Measurements from ENCODE around the gene DGKB.

DGKB gene

DNA sequence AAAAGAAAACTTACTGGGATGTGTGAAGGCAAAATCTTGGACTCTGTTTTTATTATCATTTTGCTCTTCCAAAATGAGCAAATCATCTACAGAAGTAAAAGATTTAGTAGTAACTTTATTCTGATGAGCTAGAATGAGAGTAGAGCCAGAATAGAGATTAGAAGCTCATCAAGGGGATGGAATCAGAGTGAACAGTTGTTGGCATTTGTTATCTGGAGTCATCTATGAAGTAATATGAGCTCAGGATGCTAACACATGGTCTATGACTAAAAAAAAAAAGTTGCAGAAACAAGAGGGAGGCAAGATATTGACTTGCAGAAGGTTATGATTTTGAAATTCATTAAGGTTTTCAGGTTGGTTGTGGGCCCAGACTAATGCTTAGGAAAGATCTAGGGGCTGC is 504.0 kb downstream of the DGKB start:
- FAIRE-seq (no peak), DNase-seq (ENCODE audit: low spot score) (no peak)

DNA sequence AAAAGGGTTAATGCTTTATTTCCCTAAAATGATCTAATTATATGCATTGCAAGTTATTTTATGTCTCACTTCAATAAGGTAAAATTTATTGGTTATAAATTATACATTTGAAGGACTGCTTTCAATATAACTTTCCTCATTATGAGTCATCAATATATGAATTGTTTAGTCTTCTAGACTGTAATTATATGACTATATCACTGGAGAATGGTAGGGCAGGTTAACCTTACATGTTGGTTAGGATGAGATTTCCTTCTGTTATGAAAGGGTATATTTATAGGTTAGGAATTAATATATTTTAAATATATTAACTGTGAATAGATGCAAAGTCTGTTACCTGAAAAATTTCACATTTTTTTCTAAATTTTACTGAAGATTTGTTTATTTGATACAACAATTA is 506.7 kb downstream of the DGKB start:
- no peak for FAIRE-seq
- no peak for DNase-seq (ENCODE audit: low spot score)

DNA sequence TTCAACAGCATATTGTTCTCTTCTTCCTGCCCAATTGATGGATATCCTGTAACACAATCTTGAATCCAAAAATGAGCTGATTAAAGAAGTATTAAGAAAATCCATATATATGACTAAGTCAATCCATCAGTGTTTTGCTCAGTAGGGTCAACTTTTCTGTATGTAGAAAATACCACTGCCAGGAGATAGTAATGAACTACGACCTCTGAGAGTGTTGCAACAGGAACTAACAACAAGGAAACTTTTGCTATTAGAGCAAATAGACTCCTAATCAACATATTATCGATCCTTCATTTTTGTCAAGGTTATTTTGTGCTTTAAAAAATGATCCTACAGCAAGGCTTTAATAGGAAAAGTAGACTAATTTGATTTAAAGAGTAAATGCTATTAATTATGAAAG is 507.8 kb downstream of the DGKB start:
- DNase-seq (ENCODE audit: low spot score) (no peak), FAIRE-seq (no peak)

DNA sequence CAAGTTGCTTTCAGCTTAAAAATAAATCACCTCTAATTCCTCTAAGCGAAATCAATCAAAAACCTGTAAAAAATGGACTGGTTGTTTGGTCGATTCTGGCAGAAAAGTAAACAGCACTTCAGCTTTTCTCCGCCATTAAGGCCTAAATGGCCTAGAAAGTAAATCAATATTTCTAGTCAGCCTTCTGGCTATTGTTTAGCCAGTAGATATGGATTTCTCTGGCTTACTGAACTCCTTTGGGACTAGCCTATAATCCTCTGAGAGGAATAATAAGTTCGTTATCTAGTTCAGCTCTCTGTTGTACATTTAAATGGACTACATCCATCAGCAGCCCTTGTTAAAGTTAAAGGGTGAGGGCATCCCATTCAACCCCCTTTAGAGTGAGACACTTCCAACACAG is 513.0 kb downstream of the DGKB start:
- no peak for FAIRE-seq
- no peak for DNase-seq (ENCODE audit: low spot score)

DNA sequence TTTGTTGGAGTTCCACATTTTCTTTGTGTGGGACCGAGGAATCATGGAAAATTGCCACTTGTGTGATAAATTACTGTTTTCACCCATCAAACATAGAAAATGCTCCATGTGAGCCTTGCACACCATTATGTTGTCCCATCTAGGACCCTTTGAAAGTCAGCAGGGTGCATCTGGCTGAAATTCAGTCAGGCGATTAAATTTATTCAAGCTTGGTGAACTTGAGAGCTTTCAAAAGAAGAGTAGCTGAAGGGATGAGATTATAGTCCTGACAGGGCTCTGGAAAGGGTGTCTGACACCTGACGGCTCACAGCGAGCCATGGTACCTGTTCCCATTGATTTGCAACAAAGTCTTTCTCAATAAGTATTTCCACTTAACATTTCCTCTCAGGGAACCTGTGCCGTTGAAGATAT is 513.4 kb downstream of the DGKB start:
- DNase-seq (ENCODE audit: low spot score), result no peak
- no peak for FAIRE-seq

DNA sequence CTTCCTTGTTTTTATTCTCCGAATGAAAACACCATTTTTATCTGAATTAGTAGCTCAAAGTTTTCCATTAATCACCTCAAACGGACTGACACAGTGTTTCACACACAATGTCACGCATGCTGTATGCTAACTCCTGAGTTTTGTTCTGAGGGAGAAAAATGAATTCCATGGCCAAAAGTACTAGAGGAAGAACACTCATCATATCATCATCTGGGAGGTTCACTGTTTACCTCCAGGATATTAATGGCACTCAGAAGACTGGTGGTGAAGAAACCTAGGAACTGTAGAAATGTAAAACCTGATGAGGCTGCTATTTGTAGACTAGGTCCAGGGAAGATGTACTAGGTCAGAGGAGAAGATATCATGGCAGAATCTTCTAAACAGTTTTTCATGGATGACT is 517.5 kb downstream of the DGKB start:
- FAIRE-seq (no peak), DNase-seq (ENCODE audit: low spot score) (no peak)

DNA sequence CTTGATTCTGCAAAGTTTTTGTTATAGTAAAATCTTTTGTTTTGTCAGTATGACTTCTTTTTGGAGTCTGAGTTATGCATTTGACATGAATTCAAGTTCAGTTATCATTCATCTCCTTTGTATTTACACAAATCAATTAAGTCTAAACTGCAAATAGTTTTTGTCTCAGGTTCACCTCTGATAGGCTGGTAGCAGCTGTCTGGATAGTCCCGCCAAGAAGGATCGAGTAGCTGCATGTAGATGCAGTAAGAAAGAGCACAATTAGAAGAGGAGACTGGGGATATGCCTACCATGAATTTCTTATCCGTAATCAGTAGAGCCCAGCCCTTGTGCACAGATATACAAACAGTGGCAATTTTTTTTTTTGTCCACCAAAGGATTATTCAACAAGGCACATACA is 520.6 kb downstream of the DGKB start:
- DNase-seq (ENCODE audit: low spot score), result no peak
- FAIRE-seq, result no peak

DNA sequence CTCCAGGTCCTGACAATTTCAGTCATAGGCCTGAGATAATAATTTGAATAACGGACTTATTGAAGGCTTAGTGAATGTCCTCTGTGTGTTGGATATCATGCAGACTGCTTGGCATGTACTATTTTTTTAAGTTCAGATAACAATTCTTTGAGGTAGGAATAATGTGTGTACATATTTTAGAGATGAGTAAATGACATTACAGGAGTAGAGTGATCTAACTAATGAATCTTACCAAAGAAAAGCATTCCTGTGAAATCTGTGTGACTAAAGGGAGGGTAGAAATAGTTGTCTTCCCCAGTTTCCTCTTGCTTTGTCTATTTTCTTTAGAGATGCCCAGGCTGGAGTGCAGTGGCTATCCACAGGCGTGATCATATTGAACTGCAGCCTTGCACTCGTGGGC is 521.2 kb downstream of the DGKB start:
- no peak for FAIRE-seq
- peak; percentile 11 for DNase-seq (ENCODE audit: low spot score)

DNA sequence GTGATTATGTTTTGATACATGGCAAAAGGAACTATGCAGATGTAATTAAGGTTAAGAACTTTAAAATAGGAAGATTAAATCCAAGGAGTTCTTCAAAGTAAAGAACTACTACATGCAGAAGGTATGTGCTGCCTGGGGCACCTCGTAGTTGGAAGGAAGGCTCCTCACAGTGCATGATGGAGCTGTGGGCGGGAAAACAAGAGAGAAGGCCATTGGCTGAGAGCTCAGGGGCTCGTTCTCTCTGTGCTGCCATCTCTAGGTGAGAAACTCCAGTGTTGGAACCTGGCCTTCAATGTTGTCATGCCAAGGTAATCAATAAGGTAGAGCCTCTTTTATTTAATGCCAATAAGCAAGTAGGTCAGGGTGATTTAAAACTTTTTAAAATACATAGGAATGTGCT is 521.7 kb downstream of the DGKB start:
- DNase-seq (ENCODE audit: low spot score), result no peak
- FAIRE-seq, result no peak

DNA sequence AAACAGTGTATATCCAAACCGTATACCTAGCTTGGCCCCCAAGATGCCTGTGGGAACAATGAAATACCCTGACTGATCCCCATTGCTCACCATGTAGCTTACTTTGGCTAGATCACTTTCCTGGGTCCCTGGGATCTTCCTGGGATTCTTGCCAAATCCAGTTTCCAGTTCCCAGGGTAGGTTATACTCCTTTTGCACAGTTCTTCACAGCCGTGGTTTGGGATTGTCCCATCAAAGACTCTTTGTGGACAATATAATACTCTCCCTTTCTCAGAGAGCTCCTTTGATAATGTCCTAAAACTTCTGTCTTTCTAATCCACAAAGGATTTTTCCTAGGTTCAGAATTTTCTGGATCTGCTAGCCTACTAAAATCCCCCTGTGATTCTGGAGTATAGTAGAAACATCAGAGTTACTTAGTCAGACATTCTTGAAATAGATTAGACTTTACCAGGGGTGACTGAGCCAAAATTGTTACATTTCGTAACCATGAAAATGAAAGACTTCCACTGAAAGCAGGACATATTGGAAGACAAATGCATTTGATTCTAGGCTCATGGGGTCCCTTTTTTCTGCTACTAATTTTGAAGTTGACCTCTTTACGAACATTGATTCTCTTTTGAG is 524.8 kb downstream of the DGKB start:
- FAIRE-seq (no peak), DNase-seq (ENCODE audit: low spot score) (no peak)

DNA sequence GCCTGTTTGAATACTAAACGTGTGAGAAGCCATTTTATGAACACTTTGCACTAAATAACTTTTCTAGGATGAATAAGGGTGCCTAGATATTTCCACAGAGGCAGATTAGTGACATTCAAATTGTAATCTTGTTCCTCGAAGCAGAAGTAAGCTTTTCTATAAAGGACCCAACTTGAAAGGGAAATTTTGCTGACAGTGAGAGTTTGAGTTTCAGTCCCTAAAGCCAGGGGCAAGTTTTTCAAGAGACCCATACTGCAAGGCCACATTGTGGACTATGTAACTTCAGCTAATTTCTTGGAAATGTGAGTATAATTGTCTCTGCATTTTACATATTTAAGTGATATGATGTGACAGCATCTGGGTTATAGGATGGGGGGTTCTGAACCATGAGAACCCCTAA is 525.8 kb downstream of the DGKB start:
- FAIRE-seq, result no peak
- DNase-seq (ENCODE audit: low spot score), result no peak

DNA sequence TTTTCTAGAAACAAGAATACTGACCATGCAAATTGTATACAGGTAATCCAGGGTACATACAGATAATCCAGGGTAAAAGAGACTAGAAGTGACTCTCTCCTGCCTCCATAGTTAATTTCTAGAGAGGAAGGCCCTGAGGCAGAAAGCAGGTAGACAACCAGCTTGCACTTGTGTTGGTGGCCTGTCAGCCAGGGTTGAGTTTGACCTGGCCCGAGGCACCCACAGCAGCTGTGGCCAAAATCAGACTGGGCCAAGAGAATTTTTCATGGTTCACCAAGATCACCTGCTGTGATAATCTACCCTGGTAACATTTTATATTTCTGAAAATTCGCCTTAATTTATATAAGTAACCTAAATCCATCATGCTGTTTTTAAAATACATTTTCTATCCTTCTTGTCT is 526.6 kb downstream of the DGKB start:
- FAIRE-seq (no peak), DNase-seq (ENCODE audit: low spot score) (no peak)

DNA sequence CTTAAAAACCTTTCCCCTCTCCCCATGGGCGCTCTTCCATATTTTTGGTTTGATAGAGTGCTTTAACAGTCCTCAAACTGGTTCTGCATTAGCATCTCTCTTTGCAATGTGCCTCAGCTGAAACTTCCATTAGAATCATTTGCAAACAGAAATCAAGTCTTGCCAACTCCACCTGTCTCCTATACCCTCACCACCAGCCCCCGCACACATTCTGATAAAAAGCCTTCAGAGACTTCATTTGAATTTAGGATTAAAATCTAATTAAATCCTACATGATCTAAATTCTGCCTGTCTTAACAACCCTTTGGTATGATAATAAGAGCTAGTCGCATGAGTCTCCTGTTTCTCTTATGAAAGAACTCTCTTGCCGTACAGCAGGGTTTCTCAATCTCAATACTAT is 528.2 kb downstream of the DGKB start:
- DNase-seq (ENCODE audit: low spot score) (no peak), FAIRE-seq (no peak)

DNA sequence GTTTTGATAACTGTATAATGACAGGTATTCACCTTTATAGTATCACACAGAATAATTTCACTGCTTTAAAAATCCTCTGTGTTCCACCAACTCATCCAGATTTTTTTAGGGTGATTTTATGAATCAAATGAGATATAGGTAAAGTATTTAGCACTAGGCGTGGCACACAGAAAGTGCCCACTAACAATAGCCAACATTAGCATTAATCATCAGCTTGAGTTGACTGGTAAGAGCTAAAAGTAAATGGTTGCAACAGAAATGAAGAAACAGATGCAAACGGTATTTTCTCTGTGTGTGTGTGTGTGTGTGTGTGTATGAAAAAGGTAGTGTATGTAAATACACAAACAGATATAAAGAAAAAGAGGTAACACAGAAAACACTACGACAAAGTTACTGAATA is 534.3 kb downstream of the DGKB start:
- FAIRE-seq (no peak), DNase-seq (ENCODE audit: low spot score) (no peak)

DNA sequence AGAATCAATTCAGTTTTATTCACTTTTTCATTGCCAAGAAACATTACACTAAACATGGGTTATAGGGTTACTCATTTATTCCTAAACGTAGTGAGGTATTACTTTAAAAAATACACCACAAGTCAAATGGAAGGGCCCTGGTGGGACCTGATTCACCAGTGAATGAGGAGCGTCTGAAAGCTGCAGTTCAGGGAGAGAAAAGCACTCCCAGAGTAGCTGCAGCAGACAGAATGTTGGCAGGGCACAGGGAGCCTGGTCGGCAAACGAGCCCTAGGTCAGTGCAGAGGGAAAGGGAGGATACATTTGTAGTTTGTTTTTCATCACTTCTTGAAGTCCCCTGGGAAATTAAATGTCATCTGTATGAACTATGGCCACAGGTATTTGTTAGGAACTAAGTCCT is 551.4 kb downstream of the DGKB start:
- FAIRE-seq (no peak), DNase-seq (ENCODE audit: low spot score) (no peak)

DNA sequence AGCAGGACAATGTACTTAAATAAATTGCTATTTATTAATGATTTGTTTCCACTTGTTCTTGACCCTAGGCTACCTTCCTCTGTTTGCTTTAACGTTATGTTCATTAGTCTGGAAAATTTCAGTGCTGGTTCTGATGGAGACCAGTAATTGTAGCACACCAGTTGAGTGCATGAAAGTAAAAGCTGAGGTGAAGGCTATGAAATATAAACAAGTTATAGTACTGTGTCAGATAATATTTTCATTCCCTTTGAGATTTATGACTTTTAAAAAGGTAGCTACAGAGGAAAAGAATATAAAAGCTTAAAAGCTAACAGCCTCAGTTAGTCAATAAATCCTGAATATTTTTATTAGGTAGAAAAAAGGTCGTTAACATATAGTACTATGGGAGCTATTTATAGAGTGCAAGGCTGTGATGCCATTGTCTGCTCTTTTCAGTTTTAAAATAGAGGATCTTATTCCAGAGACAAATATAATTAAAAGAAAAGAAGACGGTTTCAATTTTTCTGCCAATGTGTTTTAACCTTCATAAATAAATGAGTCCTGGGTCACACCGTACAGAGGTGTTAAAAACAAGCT is 561.3 kb downstream of the DGKB start:
- no peak for DNase-seq (ENCODE audit: low spot score)
- no peak for FAIRE-seq

DNA sequence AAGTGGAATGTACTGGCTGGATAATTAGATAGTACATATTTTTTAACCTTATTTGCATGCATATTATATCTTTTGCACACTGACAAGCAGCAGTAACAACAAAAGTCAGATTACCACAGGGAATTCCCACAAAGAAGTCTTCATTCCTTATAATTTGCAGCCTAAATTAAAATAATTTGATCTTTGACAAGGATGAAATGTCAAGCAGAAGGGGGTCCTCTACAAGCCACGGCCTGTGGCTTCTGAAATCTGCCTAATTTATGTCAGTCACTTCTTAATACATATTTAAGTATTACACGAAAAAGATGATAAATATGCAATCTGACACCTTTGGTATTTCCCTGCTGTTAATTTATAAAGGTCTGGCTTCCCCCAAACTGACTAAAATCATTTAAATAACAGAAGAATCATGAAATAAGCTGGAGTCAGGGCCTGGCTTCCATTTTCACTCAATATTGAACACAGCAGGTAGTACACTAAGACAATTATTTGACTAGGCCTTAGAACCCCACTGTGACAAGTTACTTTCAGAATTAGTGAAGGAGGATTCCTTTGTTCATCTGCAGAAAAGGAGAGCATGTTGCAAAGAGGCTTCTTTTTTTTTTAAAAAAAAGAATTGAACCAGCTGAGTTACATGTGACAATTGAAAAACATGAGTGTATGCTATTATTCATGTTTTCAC is 562.0 kb downstream of the DGKB start:
- no peak for FAIRE-seq
- no peak for DNase-seq (ENCODE audit: low spot score)

DNA sequence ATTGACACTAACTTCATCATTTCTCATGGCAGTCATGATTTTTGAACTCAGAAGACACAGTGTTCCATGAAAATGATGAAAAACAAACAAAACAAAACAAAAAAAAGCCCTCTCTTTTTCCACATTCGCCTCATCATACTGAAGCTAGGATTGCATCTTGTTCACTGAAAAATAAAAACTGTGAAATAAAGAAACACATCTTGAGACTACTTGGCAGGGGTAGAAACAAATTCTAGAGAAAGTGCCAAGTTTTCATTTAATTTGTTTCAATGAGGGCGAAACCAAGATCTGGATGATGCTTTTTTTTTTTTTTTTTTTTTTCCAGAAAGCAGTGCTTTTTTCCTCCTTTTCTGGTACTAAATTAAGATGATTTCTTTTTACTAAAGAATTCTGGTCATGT is 562.7 kb downstream of the DGKB start:
- FAIRE-seq (no peak), DNase-seq (ENCODE audit: low spot score) (no peak)

DNA sequence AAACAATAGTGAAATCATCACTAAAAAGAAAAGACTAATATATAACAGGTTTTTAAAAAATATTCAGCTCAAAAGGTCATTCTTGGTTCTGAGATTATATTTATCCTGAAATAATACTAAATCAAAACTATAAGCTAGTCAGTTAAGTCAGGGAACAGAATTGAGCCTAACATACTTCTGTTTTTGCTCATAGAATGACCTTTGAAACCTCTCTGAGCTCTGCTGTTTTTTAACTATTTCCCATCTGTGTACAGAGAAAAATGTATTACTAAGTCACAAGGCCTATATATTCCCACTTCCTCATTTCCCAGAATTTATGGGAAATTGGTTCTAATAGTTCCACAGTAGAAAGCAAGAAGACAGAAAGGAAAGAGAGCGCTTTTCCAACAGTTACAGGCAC is 566.3 kb downstream of the DGKB start:
- no peak for FAIRE-seq
- no peak for DNase-seq (ENCODE audit: low spot score)

DNA sequence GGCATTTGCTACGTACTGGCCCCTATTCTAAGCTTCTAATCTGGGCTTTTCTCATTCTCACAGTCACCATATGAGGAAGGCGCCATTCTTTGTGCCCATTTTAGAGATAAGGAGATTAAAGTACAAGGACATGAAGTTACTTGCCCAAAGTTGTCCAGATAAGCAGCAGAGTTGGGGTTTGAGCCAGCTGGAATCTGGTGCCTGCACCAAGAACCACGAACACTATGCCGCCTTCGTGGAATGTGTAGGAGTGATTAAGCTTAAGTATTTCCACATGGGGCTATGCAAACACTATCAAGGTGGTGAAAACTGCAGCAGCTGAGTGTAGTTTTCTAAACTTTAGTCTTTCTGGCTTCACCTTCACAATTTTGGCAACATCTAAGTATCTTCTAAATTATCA is 570.4 kb downstream of the DGKB start:
- FAIRE-seq, result no peak
- DNase-seq (ENCODE audit: low spot score), result no peak

DNA sequence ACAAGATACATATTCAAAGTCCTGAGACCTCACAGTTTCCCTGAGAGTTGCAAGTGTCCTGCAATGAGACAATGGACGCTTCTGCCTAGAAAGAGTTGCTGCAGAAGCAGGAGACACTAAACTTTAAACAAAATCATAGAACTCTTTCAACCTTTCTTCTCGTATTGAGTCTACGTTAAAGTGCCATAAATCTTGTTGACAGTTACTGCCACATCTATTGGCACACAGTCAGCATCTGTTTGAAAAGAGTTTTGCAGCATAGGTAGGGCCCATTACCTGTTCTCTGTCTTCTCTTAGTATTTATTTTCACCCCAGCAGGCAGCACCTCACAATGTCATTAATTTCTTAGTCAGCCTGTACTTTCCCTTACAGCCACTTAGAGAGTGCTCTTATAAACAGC is 577.8 kb downstream of the DGKB start:
- DNase-seq (ENCODE audit: low spot score), result no peak
- FAIRE-seq, result peak; percentile 30

DNA sequence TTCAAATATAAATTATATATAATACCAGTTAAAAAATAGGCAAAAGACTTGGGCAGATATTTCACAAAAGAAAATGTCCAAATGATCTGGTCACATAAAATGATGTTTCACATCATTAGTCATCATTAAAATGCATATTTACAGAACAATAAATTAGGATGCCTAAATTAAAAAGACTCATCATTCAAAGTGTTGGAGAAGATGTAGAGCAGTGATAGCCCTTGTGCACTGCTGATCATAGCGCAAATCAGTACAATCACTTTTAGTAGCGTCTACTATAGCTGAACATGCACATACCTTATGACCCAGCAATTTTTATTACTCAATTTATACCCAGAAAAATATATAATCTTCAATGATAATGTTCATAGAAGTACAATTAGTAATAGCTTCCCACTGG is 579.8 kb downstream of the DGKB start:
- DNase-seq (ENCODE audit: low spot score) (no peak), FAIRE-seq (no peak)

DNA sequence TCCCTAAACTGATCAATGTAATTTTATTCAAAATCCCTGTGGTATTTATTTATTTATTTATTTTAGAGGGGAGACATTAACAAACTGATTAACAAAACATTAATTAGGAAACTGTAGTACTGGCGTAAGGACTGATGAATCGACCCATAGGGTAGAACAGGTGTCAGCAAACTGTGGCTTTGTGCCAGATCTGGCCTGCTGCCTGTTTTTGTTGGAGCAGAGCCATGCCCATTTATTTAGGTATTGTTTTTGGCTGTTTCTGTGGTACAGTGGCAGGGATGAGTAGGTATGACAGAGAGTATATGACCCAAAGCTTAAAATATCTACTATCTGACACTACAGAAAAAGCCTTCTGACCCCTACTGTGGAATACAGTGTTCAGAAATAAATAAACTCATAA is 580.6 kb downstream of the DGKB start:
- no peak for FAIRE-seq
- no peak for DNase-seq (ENCODE audit: low spot score)

Data from urothelium cell line (cell line).